Neural cell (in vitro differentiated cells): ENCODE data around the gene SLC24A3. TPM values are rescaled to one million over a fixed set of nuclear protein-coding genes. Genes with fewer than 3 reads are reported as not detected.

Experiments
- H2AFZ ChIP-seq: fragments of 200-600, 300-800 bp; sonication (generic), shearing (Covaris generic); 2 replicates; pipeline ENCODE4 v1.6.0; 2014; ENCODE audit warnings: low read depth, mild to moderate bottlenecking, antibody characterized with exemption, low read length, moderate library complexity
- H3F3A ChIP-seq: fragments of 200-600 bp; shearing (Covaris generic); 2 replicates; pipeline ENCODE4 v1.6.1; 2016; ENCODE audit warnings: mild to moderate bottlenecking, moderate library complexity, mixed read lengths, antibody characterized with exemption, low read length; ENCODE audit not compliant: insufficient read depth, poor library complexity, severe bottlenecking
- H3K27ac ChIP-seq: fragments of 200-600, 300-800 bp; sonication (generic), shearing (Covaris generic); 2 replicates; pipeline ENCODE4 v1.5.1; 2014; ENCODE audit warnings: mild to moderate bottlenecking, low read length, moderate library complexity
- H3K27me3 ChIP-seq: fragments of 300-800, 200-600 bp; sonication (generic), shearing (Covaris generic); 2 replicates; pipeline ENCODE4 v1.6.0; 2014; ENCODE audit warnings: mild to moderate bottlenecking, low read depth, low read length, moderate library complexity; ENCODE audit not compliant: insufficient read depth
- H3K36me3 ChIP-seq: fragments of 300-800, 200-600 bp; sonication (generic), shearing (Covaris generic); 2 replicates; pipeline ENCODE4 v1.5.1; 2014; ENCODE audit warnings: mild to moderate bottlenecking, antibody characterized with exemption, low read length, moderate library complexity; ENCODE audit not compliant: insufficient read depth
- H3K4me2 ChIP-seq: fragments of 300-800, 200-600 bp; sonication (generic), shearing (Covaris generic); 2 replicates; pipeline ENCODE4 v1.6.0; 2014; ENCODE audit warnings: mild to moderate bottlenecking, low read length
- H3K4me3 ChIP-seq: fragments of 300-800, 200-600 bp; sonication (generic), shearing (Covaris generic); 2 replicates; pipeline ENCODE4 v1.5.1; 2014; ENCODE audit warnings: mild to moderate bottlenecking, low read length, moderate library complexity
- H3K79me2 ChIP-seq: fragments of 200-600 bp; shearing (Covaris generic); replicated peaks from 2 replicates; pipeline ENCODE4 v1.6.0; 2014; ENCODE audit warnings: mild to moderate bottlenecking, low read length, moderate library complexity; ENCODE audit not compliant: insufficient read depth
- H3K9ac ChIP-seq: fragments of 300-800, 200-600 bp; sonication (generic), shearing (Covaris generic); 2 replicates; pipeline ENCODE4 v1.6.1; 2016; ENCODE audit warnings: mild to moderate bottlenecking, low read length, mixed read lengths
- H3K9me2 ChIP-seq: fragments of 200-600 bp; shearing (Covaris generic); 2 replicates; pipeline ENCODE4 v1.6.1; 2016; ENCODE audit warnings: mild to moderate bottlenecking, low read length, mixed read lengths; ENCODE audit not compliant: insufficient read depth
- H3K9me3 ChIP-seq: fragments of 200-600, 300-800 bp; sonication (generic), shearing (Covaris generic); 2 replicates; pipeline ENCODE4 v1.6.1; 2016; ENCODE audit warnings: mild to moderate bottlenecking, mixed run types, low read length, moderate library complexity, mixed read lengths
- H4K20me1 ChIP-seq: fragments of 200-600 bp; shearing (Covaris generic); 2 replicates; pipeline ENCODE4 v1.6.1; 2016; ENCODE audit warnings: mild to moderate bottlenecking, mixed run types; ENCODE audit not compliant: insufficient read depth
- EP300 ChIP-seq: fragments of 450-650 bp; conservative IDR thresholded peaks from 2 replicates; pipeline ENCODE4 v1.6.1; 2014; ENCODE audit warnings: antibody characterized with exemption, mild to moderate bottlenecking, moderate library complexity; ENCODE audit not compliant: poor library complexity, severe bottlenecking
- EZH2 ChIP-seq: fragments of 200-600, 300-800 bp; shearing (Covaris generic), sonication (generic); IDR thresholded peaks from 2 replicates; pipeline ENCODE4 v1.6.1; 2014; ENCODE audit warnings: antibody characterized with exemption, low read length, borderline replicate concordance, mild to moderate bottlenecking; ENCODE audit not compliant: insufficient read depth, poor library complexity, severe bottlenecking
- MXI1 ChIP-seq: fragments of 450-650 bp; conservative IDR thresholded peaks from 2 replicates; pipeline ENCODE4 v1.6.1; 2014; ENCODE audit warnings: antibody characterized with exemption, mild to moderate bottlenecking; ENCODE audit not compliant: poor library complexity, severe bottlenecking
- POLR2AphosphoS5 ChIP-seq: IDR thresholded peaks from 2 replicates; pipeline ENCODE4 v1.6.1; 2012
- RAD21 ChIP-seq: fragments of 450-650 bp; conservative IDR thresholded peaks from 2 replicates; pipeline ENCODE4 v1.6.1; 2014; ENCODE audit warnings: antibody characterized with exemption, mild to moderate bottlenecking, moderate library complexity
- REST ChIP-seq: IDR thresholded peaks from 2 replicates; pipeline ENCODE4 v1.6.1; 2012; ENCODE audit warnings: borderline replicate concordance
- SMC3 ChIP-seq: fragments of 450-650 bp; conservative IDR thresholded peaks from 2 replicates; pipeline ENCODE4 v1.6.1; 2014; ENCODE audit warnings: antibody characterized with exemption, mild to moderate bottlenecking, moderate library complexity; ENCODE audit not compliant: poor library complexity
- TAF1 ChIP-seq: IDR thresholded peaks from 2 replicates; pipeline ENCODE4 v1.6.1; 2012; ENCODE audit warnings: low read depth
- polyA plus RNA-seq: library from polyadenylated mRNA; depleted of rRNA; stranded (reverse); fragments of >200 nt; gene quantifications from 2 replicates; pipeline ENCODE4 v1.2.3, GENCODE V29; 2014
- TF ChIP-seq, protein P1 (sequence below): fragments of 450-650 bp; IDR thresholded peaks from 2 replicates; pipeline ENCODE4 v1.5.1; 2014; ENCODE audit warnings: antibody characterized with exemption, mild to moderate bottlenecking, moderate library complexity; ENCODE audit not compliant: poor library complexity, severe bottlenecking

SLC24A3 gene
- polyA plus RNA-seq, 1 donor from 2014 or later = 6.5 TPM

GRCh38 chr20:19662637-19662995 lies 450.2 kb downstream of the SLC24A3 start:
- H3K9me3 ChIP-seq = no peaks in the 10 kb centered on the region
- no peak overlapping the region for H3K9ac ChIP-seq
- H3K27ac ChIP-seq = no peak overlapping the region
- no peaks in the 10 kb centered on the region for H3K36me3 ChIP-seq
- no peak overlapping the region for H3K4me2 ChIP-seq
- H3K79me2 ChIP-seq = no peaks in the 10 kb centered on the region
- TF ChIP-seq MXI1 (no peak), EZH2 (no peak), POLR2AphosphoS5 (no peak), SMC3 (no peak), REST (no peak), EP300 (no peak), RAD21 (no peak), TAF1 (no peak)
- TF ChIP-seq, protein P1, sequence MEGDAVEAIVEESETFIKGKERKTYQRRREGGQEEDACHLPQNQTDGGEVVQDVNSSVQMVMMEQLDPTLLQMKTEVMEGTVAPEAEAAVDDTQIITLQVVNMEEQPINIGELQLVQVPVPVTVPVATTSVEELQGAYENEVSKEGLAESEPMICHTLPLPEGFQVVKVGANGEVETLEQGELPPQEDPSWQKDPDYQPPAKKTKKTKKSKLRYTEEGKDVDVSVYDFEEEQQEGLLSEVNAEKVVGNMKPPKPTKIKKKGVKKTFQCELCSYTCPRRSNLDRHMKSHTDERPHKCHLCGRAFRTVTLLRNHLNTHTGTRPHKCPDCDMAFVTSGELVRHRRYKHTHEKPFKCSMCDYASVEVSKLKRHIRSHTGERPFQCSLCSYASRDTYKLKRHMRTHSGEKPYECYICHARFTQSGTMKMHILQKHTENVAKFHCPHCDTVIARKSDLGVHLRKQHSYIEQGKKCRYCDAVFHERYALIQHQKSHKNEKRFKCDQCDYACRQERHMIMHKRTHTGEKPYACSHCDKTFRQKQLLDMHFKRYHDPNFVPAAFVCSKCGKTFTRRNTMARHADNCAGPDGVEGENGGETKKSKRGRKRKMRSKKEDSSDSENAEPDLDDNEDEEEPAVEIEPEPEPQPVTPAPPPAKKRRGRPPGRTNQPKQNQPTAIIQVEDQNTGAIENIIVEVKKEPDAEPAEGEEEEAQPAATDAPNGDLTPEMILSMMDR = no peak
- H3K27me3 ChIP-seq = no peaks in the 10 kb centered on the region
- no peaks in the 10 kb centered on the region for H3F3A ChIP-seq
- H4K20me1 ChIP-seq = no peaks in the 10 kb centered on the region
- no peaks in the 10 kb centered on the region for H3K9me2 ChIP-seq
- no peak overlapping the region for H2AFZ ChIP-seq
- H3K4me3 ChIP-seq = no peak overlapping the region

GRCh38 chr20:19668418-19668817 lies 456.0 kb downstream of the SLC24A3 start:
- no peak overlapping the region for H3K9ac ChIP-seq
- H3F3A ChIP-seq = no peaks in the 10 kb centered on the region
- no peak overlapping the region for H2AFZ ChIP-seq
- H3K4me3 ChIP-seq = no peak overlapping the region
- H3K9me2 ChIP-seq = no peaks in the 10 kb centered on the region
- H3K27ac ChIP-seq = no peak overlapping the region
- H4K20me1 ChIP-seq = no peaks in the 10 kb centered on the region
- H3K9me3 ChIP-seq = no peaks in the 10 kb centered on the region
- H3K4me2 ChIP-seq = no peak overlapping the region
- H3K36me3 ChIP-seq = no peaks in the 10 kb centered on the region
- H3K27me3 ChIP-seq = no peaks in the 10 kb centered on the region
- H3K79me2 ChIP-seq = no peaks in the 10 kb centered on the region
- TF ChIP-seq EZH2 (no peak), TAF1 (no peak), POLR2AphosphoS5 (no peak), SMC3 (no peak), EP300 (no peak), REST (no peak), MXI1 (no peak)
